H1 (cell line): ENCODE measurements around the gene UBE3C.

Source experiments
- CBX5 ChIP-seq: fragments of 300-800, 300-1000 bp; sonication (generic); IDR thresholded peaks from 2 replicates; pipeline ENCODE4 v1.7.1; 2016; ENCODE audit warnings: antibody characterized with exemption, low read length, low read depth
- CEBPB ChIP-seq: IDR thresholded peaks from 2 replicates; pipeline ENCODE4 v1.6.1; 2012; ENCODE audit warnings: low read depth, low read length
- CHD2 ChIP-seq: IDR thresholded peaks from 2 replicates; pipeline ENCODE4 v1.6.1; 2012; ENCODE audit warnings: low read length, improper control_type of control experiment
- CREB1 ChIP-seq: IDR thresholded peaks from 2 replicates; pipeline ENCODE4 v1.6.1; 2012; ENCODE audit warnings: inconsistent platforms
- EZH2 ChIP-seq: fragments of 200-600 bp; sonication (generic); IDR thresholded peaks from 2 replicates; pipeline ENCODE4 v1.7.1; 2012; ENCODE audit warnings: low read depth, mild to moderate bottlenecking, moderate library complexity, low read length, inconsistent platforms; ENCODE audit not compliant: severe bottlenecking
- GABPA ChIP-seq: IDR thresholded peaks from 2 replicates; pipeline ENCODE4 v1.6.1; 2011; ENCODE audit warnings: mild to moderate bottlenecking, low read length, moderate library complexity, borderline replicate concordance; ENCODE audit not compliant: insufficient read depth
- KDM1A ChIP-seq: fragments of 200-600, 300-600 bp; sonication (generic); IDR thresholded peaks from 2 replicates; pipeline ENCODE4 v1.7.1; 2016; ENCODE audit warnings: mild to moderate bottlenecking, low read length, borderline replicate concordance
- POLR2AphosphoS5 ChIP-seq: IDR thresholded peaks from 2 replicates; pipeline ENCODE4 v1.6.1; 2011; ENCODE audit warnings: low read depth, low read length
- RFX5 ChIP-seq: IDR thresholded peaks from 2 replicates; pipeline ENCODE4 v1.6.1; 2011; ENCODE audit warnings: low read depth, low read length, improper control_type of control experiment, borderline replicate concordance
- SIN3A ChIP-seq, 2 experiments: IDR thresholded peaks in 1 of 2; conservative IDR thresholded peaks in 1 of 2; 2 replicates each; pipeline ENCODE4 v1.6.1; 2011 to 2012; ENCODE audit warnings: low read length in 2 of 2, improper control_type of control experiment in 1 of 2, low read depth in 1 of 2, mild to moderate bottlenecking in 1 of 2
- SRF ChIP-seq: IDR thresholded peaks from 2 replicates; pipeline ENCODE4 v1.6.1; 2011; ENCODE audit warnings: mild to moderate bottlenecking, low read depth, low read length, moderate library complexity
- TF ChIP-seq, protein P1 (sequence below): IDR thresholded peaks from 2 replicates; pipeline ENCODE4 v1.6.1; 2012; ENCODE audit warnings: low read length, inconsistent platforms
- TF ChIP-seq, protein P2 (sequence below), 3 experiments: IDR thresholded peaks; 1 replicate in 2 of 3; 2 replicates in 1 of 3; pipeline versions ENCODE4 v1.5.1 to v1.6.1; 2011; ENCODE audit warnings: low read length in 3 of 3, mild to moderate bottlenecking in 3 of 3, inconsistent platforms in 2 of 3, low read depth in 1 of 3, moderate library complexity in 1 of 3; ENCODE audit not compliant: insufficient read depth in 1 of 3; ENCODE audit errors: control extremely low read depth in 1 of 3

DNA sequence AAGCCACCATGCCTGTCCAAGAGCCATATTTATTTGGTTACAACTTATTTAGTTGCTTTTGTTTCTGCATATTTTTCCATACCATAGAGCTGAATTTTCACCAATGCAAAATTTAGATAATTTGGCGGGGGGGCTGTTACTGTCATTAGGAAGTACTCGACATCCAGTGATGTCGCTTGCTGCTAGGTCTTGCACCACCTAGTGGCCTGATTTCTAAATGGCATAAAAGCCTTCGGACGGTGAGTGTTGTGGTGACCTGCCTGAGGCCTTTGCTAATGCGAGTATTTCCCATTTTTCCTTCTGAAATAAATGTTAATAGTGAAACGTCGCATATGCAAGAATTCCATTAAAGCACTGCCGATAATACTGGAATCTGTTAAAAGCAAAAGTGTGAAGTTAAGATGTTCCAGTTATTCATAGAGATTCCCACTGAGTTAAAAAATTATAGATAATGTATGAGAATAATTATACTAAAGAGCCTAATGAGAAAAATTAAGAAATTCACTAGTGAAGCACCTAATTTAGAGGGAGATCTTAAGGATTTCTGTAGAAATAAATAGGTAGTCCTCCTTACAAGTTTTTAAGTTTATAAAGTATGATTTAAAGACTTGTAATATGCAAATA, 112.0 kb downstream of the UBE3C start:
- no peak for TF ChIP-seq GABPA
- TF ChIP-seq CBX5, result no peak
- TF ChIP-seq CREB1, result peak; percentile 67
- TF ChIP-seq SRF, result no peak
- no peak for TF ChIP-seq POLR2AphosphoS5
- TF ChIP-seq RFX5, result no peak
- TF ChIP-seq, protein P1, sequence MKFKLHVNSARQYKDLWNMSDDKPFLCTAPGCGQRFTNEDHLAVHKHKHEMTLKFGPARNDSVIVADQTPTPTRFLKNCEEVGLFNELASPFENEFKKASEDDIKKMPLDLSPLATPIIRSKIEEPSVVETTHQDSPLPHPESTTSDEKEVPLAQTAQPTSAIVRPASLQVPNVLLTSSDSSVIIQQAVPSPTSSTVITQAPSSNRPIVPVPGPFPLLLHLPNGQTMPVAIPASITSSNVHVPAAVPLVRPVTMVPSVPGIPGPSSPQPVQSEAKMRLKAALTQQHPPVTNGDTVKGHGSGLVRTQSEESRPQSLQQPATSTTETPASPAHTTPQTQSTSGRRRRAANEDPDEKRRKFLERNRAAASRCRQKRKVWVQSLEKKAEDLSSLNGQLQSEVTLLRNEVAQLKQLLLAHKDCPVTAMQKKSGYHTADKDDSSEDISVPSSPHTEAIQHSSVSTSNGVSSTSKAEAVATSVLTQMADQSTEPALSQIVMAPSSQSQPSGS, result peak; percentile 92
- TF ChIP-seq, protein P2, sequence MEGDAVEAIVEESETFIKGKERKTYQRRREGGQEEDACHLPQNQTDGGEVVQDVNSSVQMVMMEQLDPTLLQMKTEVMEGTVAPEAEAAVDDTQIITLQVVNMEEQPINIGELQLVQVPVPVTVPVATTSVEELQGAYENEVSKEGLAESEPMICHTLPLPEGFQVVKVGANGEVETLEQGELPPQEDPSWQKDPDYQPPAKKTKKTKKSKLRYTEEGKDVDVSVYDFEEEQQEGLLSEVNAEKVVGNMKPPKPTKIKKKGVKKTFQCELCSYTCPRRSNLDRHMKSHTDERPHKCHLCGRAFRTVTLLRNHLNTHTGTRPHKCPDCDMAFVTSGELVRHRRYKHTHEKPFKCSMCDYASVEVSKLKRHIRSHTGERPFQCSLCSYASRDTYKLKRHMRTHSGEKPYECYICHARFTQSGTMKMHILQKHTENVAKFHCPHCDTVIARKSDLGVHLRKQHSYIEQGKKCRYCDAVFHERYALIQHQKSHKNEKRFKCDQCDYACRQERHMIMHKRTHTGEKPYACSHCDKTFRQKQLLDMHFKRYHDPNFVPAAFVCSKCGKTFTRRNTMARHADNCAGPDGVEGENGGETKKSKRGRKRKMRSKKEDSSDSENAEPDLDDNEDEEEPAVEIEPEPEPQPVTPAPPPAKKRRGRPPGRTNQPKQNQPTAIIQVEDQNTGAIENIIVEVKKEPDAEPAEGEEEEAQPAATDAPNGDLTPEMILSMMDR (IDR thresholded peaks at IDR 0.05; ENCODE audit: control extremely low read depth in 1 of 3, insufficient read depth in 1 of 3, low read depth in 1 of 3, low read length in 3 of 3), result peak; percentile 64 to 85 (median 68)
- no peak for TF ChIP-seq KDM1A
- no peak for TF ChIP-seq EZH2
- TF ChIP-seq CHD2, result no peak
- no peak for TF ChIP-seq SIN3A (conservative IDR thresholded peaks at IDR 0.05 in 1 of 2, IDR thresholded peaks at IDR 0.05 in 1 of 2; ENCODE audit: low read depth in 1 of 2, low read length in 2 of 2)
- no peak for TF ChIP-seq CEBPB
